CD8-positive, alpha-beta memory T cell (primary cell): ENCODE measurements around the gene RBMS1. TPM values are rescaled to one million over a fixed set of nuclear protein-coding genes. Genes with fewer than 3 reads are reported as not detected.

Experiments
- CTCF ChIA-PET: fragments of 350-600 bp; sonication (Branson Sonifier 250); formaldehyde crosslinking; loops from one replicate; lab custom pipeline; 2021; ENCODE audit warnings: antibody characterized with exemption; lab: Charles Lee
- POLR2A ChIA-PET: fragments of 350-600 bp; sonication (Branson Sonifier 250); formaldehyde crosslinking; loops from one replicate; lab custom pipeline; 2021; ENCODE audit warnings: antibody characterized with exemption; lab: Charles Lee
- DNase-seq, 5 donors: peaks; one replicate each; pipeline versions ENCODE4 v3.0.0 to v3.0.0-alpha.2; 2020 to 2022; ENCODE audit warnings: mixed read lengths in 1 of 5
- H3K27ac ChIP-seq: one replicate; pipeline ENCODE4 v1.7.0; 2013; ENCODE audit warnings: low read depth, mild to moderate bottlenecking, low read length, moderate library complexity
- H3K27me3 ChIP-seq: 2 replicates; pipeline ENCODE4 v1.7.0; 2013; ENCODE audit warnings: low read length, mild to moderate bottlenecking; ENCODE audit not compliant: insufficient read depth, poor library complexity, severe bottlenecking
- H3K36me3 ChIP-seq: 2 replicates; pipeline ENCODE4 v1.7.0; 2013; ENCODE audit warnings: mild to moderate bottlenecking, low read length, moderate library complexity; ENCODE audit not compliant: insufficient read depth
- H3K4me1 ChIP-seq: 2 replicates; pipeline ENCODE4 v1.7.0; 2013; ENCODE audit warnings: mild to moderate bottlenecking, low read length, moderate library complexity; ENCODE audit not compliant: insufficient read depth
- H3K4me3 ChIP-seq: 2 replicates; pipeline ENCODE4 v1.7.0; 2013; ENCODE audit warnings: mild to moderate bottlenecking, low read length
- H3K9me3 ChIP-seq: 2 replicates; pipeline ENCODE4 v1.7.0; 2013; ENCODE audit warnings: mild to moderate bottlenecking, low read length
- H3K27ac Mint-ChIP-seq, 8 donors: one replicate each; pipeline ENCODE4 v1.8.0; 2020 to 2021; ENCODE audit warnings: mixed read lengths in 8 of 8, mild to moderate bottlenecking in 6 of 8, inconsistent platforms in 3 of 8, moderate library complexity in 3 of 8
- H3K27me3 Mint-ChIP-seq, 2 donors: one replicate each; pipeline ENCODE4 v1.8.0; 2020 to 2021; ENCODE audit warnings: mixed read lengths in 2 of 2, mild to moderate bottlenecking in 1 of 2, moderate library complexity in 1 of 2
- H3K36me3 Mint-ChIP-seq, 3 donors: one replicate each; pipeline ENCODE4 v1.8.0; 2020 to 2021; ENCODE audit warnings: mixed read lengths in 3 of 3, inconsistent platforms in 1 of 3, mild to moderate bottlenecking in 1 of 3
- H3K4me1 Mint-ChIP-seq, 3 donors: one replicate each; pipeline ENCODE4 v1.8.0; 2020 to 2021; ENCODE audit warnings: mixed read lengths in 3 of 3, inconsistent platforms in 1 of 3, mild to moderate bottlenecking in 1 of 3
- H3K4me3 Mint-ChIP-seq, 7 donors: one replicate each; pipeline ENCODE4 v1.8.0; 2020 to 2021; ENCODE audit warnings: mixed read lengths in 7 of 7, mild to moderate bottlenecking in 6 of 7, moderate library complexity in 4 of 7, inconsistent platforms in 2 of 7
- H3K9me3 Mint-ChIP-seq, 5 donors: one replicate each; pipeline ENCODE4 v1.8.0; 2020 to 2022; ENCODE audit warnings: mixed read lengths in 5 of 5, mild to moderate bottlenecking in 3 of 5, moderate library complexity in 2 of 5, inconsistent platforms in 1 of 5
- polyA plus RNA-seq: library from polyadenylated mRNA; unstranded; fragments of 300-500 nt; fragmentation: Illumina TruSeq; gene quantifications from one replicate; pipeline ENCODE4 v1.2.3, GENCODE V29; 2021
- total RNA-seq, 2 experiments: library from RNA; stranded (reverse); gene quantifications; one replicate each; pipeline ENCODE4 v1.2.3, GENCODE V29; 2021

RBMS1 gene
- total and polyA plus RNA-seq, 3 experiments from 2014 or later: 48.8 to 130 (median 50.3) TPM

DNA sequence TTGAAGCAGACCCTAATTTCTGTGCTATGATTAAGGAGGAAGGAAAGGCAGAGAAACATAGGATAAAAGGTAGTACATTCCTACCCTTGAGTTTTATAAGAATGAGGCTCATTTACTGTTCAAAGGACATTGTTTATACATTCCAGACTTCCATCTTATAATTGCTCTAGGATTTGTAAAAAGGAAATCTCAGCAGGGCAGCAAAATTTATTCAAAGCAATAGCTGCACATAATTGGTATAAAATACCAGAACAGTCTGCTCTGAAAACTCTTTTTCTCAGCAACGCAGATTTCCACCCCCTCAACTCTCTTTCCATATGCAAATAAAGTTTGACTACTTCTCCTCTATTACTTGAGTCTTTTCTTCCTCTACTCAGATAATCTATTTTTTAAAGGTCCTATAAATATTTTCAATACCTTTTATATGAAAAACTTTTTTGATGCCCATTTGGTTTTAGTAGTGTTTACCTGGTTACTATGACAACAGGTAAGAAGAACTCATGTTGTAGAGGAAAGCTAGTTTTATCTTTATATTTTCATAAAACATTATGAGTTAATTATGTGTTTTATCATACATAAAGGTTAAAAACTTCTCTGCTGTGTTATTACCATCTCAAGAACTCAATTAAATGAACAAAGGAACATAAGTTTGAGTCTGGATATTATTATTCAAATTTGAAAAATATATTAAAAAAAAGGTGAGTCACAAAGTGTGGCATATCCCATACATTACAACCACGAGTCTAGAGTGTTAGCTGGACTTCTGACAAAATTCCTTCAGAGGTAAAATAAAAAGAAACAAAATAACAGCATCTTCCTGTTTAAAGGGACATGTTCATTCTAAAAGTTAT, 19.9 kb downstream of the RBMS1 start:
- H3K4me3 Mint-ChIP-seq: peak overlapping the region; percentile 7 to 77 (median 57)
- Histone ChIP-seq H3K9me3 (no peaks in the 10 kb centered on the region), H3K36me3 (peaks cover 1% of the 10 kb centered on the region), H3K27ac (no peak overlapping the region), H3K27me3 (no peaks in the 10 kb centered on the region), H3K4me3 (peak overlapping the region; percentile 11), H3K4me1 (peaks cover 46% of the 10 kb centered on the region)
- peaks cover 0 to 3% (median 0%) of the 10 kb centered on the region in 3 donors for H3K36me3 Mint-ChIP-seq
- POLR2A ChIA-PET: interaction anchor here (1.3 kb wide), 1 partner anchor 16 kb away, joined by 4 read pairs; no protein-coding TSS in a partner anchor
- H3K4me1 Mint-ChIP-seq: peaks cover 57 to 79% (median 69%) of the 10 kb centered on the region in 3 donors
- H3K27me3 Mint-ChIP-seq: peaks cover 0 to 4% of the 10 kb centered on the region in 2 donors
- H3K27ac Mint-ChIP-seq: peak overlapping the region in 7 of 8 donors; percentile 34 to 95 (median 85)
- no peak for DNase-seq
- CTCF ChIA-PET: no interaction called here
- no peaks in the 10 kb centered on the region for H3K9me3 Mint-ChIP-seq

DNA sequence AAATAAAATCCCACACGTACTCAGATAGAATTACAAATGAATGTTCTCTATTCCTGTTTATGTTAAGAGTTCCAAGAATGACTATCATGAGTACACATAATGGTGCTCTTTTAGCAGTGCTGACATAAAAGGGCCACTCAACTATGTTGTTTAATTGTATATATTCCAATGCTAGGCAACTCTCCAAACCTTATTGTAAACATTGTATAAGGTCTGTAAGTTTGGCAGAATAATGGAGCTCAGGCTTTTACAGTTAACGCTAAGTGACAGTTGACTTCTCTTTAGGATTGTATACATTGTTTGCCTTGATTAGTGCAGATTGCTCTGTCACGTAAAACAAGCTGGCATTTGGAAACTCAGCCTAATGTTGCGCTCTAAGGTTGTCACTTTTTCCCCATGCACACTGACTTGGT, 20.8 kb downstream of the RBMS1 start:
- Histone ChIP-seq H3K36me3 (no peaks in the 10 kb centered on the region), H3K4me1 (peaks cover 45% of the 10 kb centered on the region), H3K27ac (no peak overlapping the region), H3K4me3 (no peak overlapping the region), H3K9me3 (no peaks in the 10 kb centered on the region), H3K27me3 (no peaks in the 10 kb centered on the region)
- no peak for DNase-seq
- Mint-ChIP-seq H3K4me1 (peaks cover 55 to 82% (median 71%) of the 10 kb centered on the region in 3 donors), H3K27me3 (peaks cover 0 to 4% of the 10 kb centered on the region in 2 donors), H3K36me3 (peaks cover 0 to 3% (median 0%) of the 10 kb centered on the region in 3 donors), H3K9me3 (no peaks in the 10 kb centered on the region), H3K27ac (peak overlapping the region; percentile 4 to 95 (median 84)), H3K4me3 (peak overlapping the region in 4 of 7 donors; percentile 11 to 56 (median 12))
- POLR2A ChIA-PET: no interaction called here
- CTCF ChIA-PET: no interaction called here

DNA sequence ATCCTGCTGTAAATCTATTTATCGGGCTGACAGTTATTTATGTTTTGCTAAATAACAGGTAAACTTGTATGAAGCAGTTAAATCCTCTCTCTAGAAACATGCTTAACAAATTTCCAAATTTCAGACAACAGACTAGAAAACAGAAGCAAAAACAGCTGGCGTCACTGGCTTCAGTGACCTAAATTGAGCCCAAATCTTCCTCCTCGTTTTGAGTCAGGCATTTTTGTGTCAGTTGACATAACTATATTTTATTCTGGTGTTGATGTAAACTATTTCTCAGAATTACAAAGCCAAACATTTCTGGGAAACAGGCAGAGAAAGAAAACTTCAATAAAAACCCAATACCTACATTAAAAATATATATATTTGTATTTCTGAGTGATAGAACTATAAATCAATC, 21.7 kb downstream of the RBMS1 start:
- DNase-seq: no peak
- Histone ChIP-seq H3K4me3 (no peak overlapping the region), H3K36me3 (no peaks in the 10 kb centered on the region), H3K4me1 (peaks cover 39% of the 10 kb centered on the region), H3K27ac (no peak overlapping the region), H3K27me3 (no peaks in the 10 kb centered on the region), H3K9me3 (no peaks in the 10 kb centered on the region)
- Mint-ChIP-seq H3K27me3 (peaks cover 0 to 4% of the 10 kb centered on the region in 2 donors), H3K9me3 (no peaks in the 10 kb centered on the region), H3K4me1 (peaks cover 53 to 84% (median 74%) of the 10 kb centered on the region in 3 donors), H3K27ac (peak overlapping the region in 7 of 8 donors; percentile 35 to 95 (median 85)), H3K4me3 (peak overlapping the region in 6 of 7 donors; percentile 10 to 57 (median 44)), H3K36me3 (no peaks in the 10 kb centered on the region)
- ChIA-PET POLR2A (no interaction called here), CTCF (no interaction called here)

DNA sequence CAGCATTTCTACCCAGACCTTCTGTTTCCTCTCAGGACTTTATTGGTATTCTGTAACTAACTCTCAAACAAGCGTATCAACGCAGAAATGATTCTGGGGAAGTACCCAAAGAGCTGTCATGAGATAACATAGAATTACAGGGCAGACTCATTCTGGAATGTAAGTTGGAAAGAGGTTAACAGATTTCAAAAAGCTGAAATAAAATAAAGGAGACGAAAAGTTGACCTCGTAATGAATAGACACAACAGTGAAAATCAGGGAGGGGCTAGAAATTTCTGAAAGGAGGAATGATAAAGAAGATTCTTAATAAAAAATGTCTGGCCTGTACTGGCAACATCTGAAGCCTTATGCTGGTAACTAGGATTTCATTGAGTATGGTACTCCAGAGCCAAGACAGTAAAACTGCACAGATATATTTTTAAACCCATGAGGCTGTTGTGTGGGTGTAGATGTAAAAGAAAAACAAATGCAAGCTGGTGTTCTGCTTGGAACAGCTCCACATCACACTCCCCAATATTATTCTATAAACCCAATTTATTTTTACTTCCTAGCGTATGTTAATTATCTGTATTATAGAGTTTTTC, 23.9 kb downstream of the RBMS1 start:
- Mint-ChIP-seq H3K27me3 (peaks cover 0 to 4% of the 10 kb centered on the region in 2 donors), H3K9me3 (no peaks in the 10 kb centered on the region), H3K36me3 (no peaks in the 10 kb centered on the region), H3K4me3 (no peak overlapping the region), H3K4me1 (peaks cover 58 to 87% (median 82%) of the 10 kb centered on the region in 3 donors), H3K27ac (peak overlapping the region in 4 of 8 donors; percentile 44 to 82 (median 74))
- Histone ChIP-seq H3K9me3 (no peaks in the 10 kb centered on the region), H3K27ac (no peak overlapping the region), H3K4me1 (peaks cover 55% of the 10 kb centered on the region), H3K36me3 (no peaks in the 10 kb centered on the region), H3K4me3 (no peak overlapping the region), H3K27me3 (no peaks in the 10 kb centered on the region)
- CTCF ChIA-PET: interaction anchor here (1.0 kb wide), 1 partner anchor 33 kb away, joined by 3 read pairs; no protein-coding TSS in a partner anchor
- POLR2A ChIA-PET: no interaction called here
- DNase-seq: no peak

DNA sequence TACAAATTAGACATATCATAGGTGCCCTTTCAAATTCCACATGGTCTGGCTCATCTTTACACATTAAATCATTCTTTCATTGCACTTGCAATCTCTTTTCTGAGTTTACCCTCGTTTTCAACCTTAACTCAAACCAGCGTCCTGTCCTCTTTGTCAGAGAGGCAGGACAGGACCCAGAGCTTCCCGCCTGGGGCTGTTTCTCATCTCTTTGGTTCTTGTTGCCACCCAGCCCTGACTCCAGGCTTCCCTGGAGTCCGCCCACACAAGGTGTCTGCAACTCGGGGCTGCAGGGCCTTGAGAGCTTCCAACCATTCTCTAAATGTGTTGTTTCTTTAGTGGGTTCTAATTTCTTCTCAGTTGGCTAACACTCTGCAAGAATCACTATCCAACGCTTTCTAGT, 24.4 kb downstream of the RBMS1 start:
- Histone ChIP-seq H3K4me3 (no peak overlapping the region), H3K27me3 (no peaks in the 10 kb centered on the region), H3K9me3 (no peaks in the 10 kb centered on the region), H3K4me1 (peaks cover 51% of the 10 kb centered on the region), H3K36me3 (no peaks in the 10 kb centered on the region), H3K27ac (no peak overlapping the region)
- Mint-ChIP-seq H3K4me1 (peaks cover 56 to 83% (median 76%) of the 10 kb centered on the region in 3 donors), H3K4me3 (no peak overlapping the region), H3K36me3 (no peaks in the 10 kb centered on the region), H3K27me3 (peaks cover 0 to 4% of the 10 kb centered on the region in 2 donors), H3K27ac (peak overlapping the region in 5 of 8 donors; percentile 44 to 82 (median 71)), H3K9me3 (no peaks in the 10 kb centered on the region)
- ChIA-PET POLR2A (no interaction called here), CTCF (no interaction called here)
- DNase-seq: no peak

DNA sequence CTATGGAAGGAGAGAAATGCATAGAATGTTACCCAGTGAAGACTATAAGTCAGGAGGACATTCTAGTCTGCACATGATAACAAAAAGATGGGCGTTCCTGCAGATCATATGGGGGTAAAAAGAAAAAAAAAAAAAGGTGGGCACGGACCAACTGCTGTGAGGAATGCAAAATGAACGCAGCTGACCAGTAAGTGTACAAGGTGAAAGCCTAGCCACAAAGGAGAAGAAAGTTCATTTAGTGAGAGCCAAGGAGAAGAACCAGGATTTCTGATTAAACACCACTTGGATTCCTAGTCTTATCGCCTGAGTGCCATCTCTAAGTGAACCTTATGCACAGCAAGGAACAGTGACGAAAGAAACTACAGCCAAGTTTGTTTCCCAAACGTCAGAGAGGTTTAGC, 26.5 kb downstream of the RBMS1 start:
- Mint-ChIP-seq H3K27ac (peak overlapping the region in 1 of 8 donors; percentile 14), H3K4me3 (peak overlapping the region in 1 of 7 donors; percentile 30), H3K27me3 (peaks cover 0 to 4% of the 10 kb centered on the region in 2 donors), H3K4me1 (peaks cover 50 to 74% (median 73%) of the 10 kb centered on the region in 3 donors), H3K9me3 (no peaks in the 10 kb centered on the region), H3K36me3 (no peaks in the 10 kb centered on the region)
- POLR2A ChIA-PET: no interaction called here
- H3K36me3 ChIP-seq: no peaks in the 10 kb centered on the region
- no peak overlapping the region for H3K4me3 ChIP-seq
- no peak for DNase-seq
- H3K27ac ChIP-seq: no peak overlapping the region
- H3K27me3 ChIP-seq: no peaks in the 10 kb centered on the region
- CTCF ChIA-PET: interaction anchor here (1.4 kb wide), 1 partner anchor 9 kb away, joined by 3 read pairs; no protein-coding TSS in a partner anchor
- peaks cover 51% of the 10 kb centered on the region for H3K4me1 ChIP-seq
- no peaks in the 10 kb centered on the region for H3K9me3 ChIP-seq

DNA sequence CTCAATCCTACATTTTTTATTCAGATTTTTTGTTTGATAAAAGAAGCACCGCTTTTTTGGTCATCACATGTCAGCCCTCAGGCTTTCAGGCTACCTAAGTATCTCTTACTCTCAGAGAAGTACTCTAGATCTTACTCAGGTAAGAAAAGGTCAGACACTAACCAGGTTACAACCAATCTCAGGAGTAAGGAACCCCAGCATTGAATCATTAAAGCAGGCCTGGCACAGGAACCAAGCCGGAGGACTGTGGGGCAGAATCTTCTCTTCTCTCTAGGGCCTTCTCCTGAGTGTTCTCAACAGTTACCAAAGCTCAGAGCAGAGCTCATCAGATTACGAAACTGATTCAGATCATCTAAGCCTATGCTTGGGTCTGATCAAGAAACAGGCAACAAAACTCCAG, 28.2 kb downstream of the RBMS1 start:
- Histone ChIP-seq H3K4me3 (no peak overlapping the region), H3K9me3 (no peaks in the 10 kb centered on the region), H3K27me3 (no peaks in the 10 kb centered on the region), H3K4me1 (peaks cover 48% of the 10 kb centered on the region), H3K27ac (no peak overlapping the region), H3K36me3 (no peaks in the 10 kb centered on the region)
- H3K4me1 Mint-ChIP-seq: peaks cover 42 to 72% (median 66%) of the 10 kb centered on the region in 3 donors
- no peak for DNase-seq
- H3K27me3 Mint-ChIP-seq: peaks cover 2 to 4% of the 10 kb centered on the region in 2 donors
- H3K27ac Mint-ChIP-seq: peak overlapping the region in 7 of 8 donors; percentile 1 to 92 (median 64)
- no peaks in the 10 kb centered on the region for H3K9me3 Mint-ChIP-seq
- ChIA-PET POLR2A (interaction anchor here (0.5 kb wide), 1 partner anchor 32 kb away, joined by 4 read pairs; no protein-coding TSS in a partner anchor), CTCF (no interaction called here)
- H3K36me3 Mint-ChIP-seq: no peaks in the 10 kb centered on the region
- peak overlapping the region in 3 of 7 donors; percentile 3 to 21 (median 8) for H3K4me3 Mint-ChIP-seq
